GM10847 (cell line): ENCODE measurements around the gene TBC1D24.

Experiments
- POLR2A ChIP-seq: IDR thresholded peaks from 2 replicates; pipeline ENCODE4 v1.6.1; 2011; ENCODE audit not compliant: insufficient read length; ENCODE audit errors: extremely low read depth

TBC1D24 gene

GRCh38 chr16:2443555-2443954, 31.4 kb upstream of the TBC1D24 start:
- TF ChIP-seq POLR2A, result no peak

DNA sequence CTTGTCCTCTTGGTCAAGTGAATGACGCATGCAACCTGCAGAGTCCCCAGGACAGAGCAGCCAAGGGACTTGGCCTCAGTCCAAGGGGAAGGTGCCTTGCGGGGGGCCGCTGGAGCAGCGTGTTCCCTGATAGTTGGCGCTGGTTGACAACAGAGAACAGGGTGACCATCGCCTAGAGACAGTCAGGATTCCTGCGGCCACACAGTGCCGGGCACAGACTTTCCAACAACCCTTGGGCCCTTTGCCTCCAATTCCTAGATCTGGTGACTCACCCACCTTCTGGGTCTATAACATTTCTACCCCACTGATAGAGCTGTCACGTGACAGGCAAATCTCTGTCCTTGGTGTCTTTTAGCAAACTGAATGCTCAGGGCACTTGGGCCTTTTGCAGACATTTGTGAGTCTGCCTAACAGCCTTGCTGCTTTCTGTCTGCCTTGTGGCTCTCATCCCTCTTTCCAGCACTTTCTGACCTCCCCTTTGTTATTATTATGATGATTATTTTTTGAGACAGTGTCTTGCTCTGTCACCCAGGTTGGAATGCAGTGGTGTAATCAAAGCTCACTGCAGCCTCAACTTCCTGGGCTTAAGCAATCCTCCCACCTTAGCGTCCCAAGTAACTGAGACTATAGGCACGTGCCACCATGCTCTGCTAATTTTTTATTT, 26.9 kb upstream of the TBC1D24 start:
- no peak for TF ChIP-seq POLR2A

- TF ChIP-seq POLR2A, result no peak
These were observed 25.8 kb upstream of the TBC1D24 start for GRCh38 chr16:2449118-2449517.

DNA sequence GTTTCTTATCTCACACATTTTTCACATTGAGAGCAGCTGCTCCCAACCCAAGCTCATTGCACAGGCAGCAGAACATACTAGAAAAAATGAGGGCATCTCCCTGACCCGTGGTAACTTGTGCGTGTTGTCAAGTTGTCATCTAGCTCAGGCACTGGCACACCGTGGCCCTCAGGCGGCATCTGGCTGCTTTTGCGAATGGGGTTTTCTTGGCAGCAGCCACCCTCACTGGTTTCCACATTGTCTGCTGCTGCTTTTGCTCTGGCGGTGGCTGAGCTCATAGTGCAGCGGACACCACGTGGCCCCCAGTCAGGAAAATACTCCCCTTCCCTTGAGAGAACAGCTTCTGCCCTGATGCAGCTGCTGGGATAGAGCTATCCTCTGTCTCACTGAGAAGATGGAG, 24.4 kb upstream of the TBC1D24 start:
- TF ChIP-seq POLR2A, result no peak

DNA sequence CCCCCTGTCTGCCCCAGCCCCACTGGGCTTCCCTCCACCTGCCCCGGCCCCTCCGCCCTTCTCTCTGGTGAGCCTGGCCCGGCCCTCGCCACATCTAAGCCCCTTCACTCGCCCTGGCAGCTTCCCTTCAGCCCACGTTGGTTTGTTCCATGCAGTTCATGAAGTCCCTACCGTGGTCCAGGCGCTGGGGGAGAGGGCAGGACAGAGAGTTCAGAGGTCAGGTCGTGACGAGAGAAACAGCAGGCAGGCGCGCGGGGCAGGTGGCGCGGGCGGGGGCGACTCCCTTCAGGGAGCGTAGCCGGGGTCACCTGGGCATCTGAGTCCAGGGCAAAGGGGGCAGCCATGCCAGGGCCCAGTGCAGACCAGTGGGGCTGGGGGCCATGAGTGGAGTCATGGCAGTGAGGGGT, 23.9 kb upstream of the TBC1D24 start:
- TF ChIP-seq POLR2A, result no peak

DNA sequence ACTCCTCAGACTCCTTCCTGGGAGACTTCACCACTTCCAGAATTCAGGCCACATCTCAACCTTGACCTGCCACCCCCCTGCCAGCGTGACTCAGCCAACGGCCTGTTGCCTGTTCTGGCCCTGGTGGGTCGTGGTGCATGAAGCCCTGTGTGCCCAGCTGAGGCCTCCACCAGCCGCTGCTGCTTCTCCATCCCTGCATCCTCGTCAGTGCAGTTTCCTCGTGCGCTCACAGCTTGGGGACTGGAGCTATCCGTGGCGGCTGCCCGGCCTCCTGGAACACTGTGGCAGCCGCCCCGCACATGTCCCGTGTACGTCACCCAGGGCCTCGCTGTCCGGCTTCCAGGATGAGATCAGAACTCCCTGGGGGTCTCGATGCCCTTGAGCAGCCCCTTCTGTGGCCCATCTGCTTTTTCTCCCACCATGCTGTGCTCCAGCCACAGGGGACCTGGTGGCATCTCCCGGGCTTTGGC, 23.0 kb upstream of the TBC1D24 start:
- no peak for TF ChIP-seq POLR2A

- no peak for TF ChIP-seq POLR2A
These were observed 22.3 kb upstream of the TBC1D24 start for GRCh38 chr16:2452650-2453049.

DNA sequence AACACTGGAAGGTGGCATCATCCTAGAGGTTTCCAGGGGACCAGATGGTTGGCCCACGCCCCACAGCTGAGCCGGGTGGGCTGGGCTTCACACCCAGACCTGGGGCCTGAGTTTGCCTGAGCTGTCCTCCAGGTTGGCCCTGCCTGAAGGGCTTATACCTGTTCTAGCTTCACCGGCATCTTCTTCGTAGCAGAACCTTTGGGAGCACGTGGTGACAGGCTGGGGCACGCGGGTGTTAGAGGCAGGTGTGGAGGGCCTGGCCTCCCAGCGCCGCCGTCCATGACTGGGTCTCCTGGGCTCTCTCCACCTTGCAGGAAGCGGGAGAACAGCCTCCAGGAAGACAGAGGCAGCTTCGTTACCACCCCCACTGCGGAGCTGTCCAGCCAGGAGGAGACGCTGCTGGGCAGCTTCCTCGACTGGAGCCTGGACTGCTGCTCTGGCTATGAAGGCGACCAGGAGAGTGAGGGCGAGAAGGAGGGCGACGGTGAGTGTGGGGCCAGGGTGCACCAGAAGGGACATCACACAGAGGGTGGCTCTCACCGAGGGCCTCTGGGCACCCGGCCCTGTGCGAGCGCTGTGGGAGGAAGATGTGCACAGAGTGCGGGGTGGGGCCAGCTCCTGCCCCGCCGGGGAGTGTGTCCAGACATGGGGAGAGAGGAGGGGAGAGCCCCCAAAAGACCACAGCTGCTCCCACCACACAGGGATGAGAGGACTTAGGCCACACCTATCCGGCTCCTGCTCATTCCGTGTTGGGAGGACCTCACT, 19.7 kb upstream of the TBC1D24 start:
- TF ChIP-seq POLR2A, result no peak

DNA sequence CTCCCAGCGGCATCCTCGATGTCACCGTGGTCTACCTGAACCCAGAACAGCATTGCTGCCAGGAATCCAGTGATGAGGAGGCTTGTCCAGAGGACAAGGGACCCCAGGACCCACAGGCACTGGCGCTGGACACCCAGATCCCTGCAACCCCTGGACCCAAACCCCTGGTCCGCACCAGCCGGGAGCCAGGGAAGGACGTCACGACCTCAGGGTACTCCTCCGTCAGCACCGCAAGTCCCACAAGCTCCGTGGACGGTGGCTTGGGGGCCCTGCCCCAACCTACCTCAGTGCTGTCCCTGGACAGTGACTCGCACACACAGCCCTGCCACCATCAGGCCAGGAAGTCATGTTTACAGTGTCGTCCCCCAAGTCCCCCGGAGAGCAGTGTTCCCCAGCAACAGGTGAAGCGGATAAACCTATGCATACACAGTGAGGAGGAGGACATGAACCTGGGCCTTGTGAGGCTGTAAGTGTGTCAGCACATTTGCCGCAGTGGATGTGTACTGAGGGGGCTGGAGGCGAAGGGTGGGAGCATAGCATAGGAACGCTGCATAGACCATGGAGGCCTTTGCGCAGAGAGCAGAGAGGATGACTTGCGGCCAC, 18.3 kb upstream of the TBC1D24 start:
- no peak for TF ChIP-seq POLR2A

DNA sequence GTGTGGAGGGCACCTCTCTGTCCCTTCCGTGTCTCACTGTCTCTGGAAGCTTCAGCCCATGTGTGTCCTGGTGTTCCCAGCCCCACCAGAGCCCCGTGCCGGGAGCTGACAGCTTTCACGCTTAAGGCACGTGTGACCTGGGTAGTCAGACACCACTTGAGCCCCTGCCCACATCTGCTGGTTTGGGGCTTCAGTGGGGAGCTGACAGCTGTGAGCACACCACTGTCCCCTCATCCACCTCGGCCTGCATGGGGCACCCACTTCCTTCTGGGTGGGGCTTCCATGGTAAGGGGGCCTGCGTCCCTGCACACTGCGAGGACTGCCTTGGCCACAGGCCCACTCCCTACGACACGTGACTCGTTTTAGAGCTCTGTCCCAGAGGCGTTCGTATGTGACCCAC, 17.7 kb upstream of the TBC1D24 start:
- TF ChIP-seq POLR2A, result no peak

- no peak for TF ChIP-seq POLR2A
These were observed 17.0 kb upstream of the TBC1D24 start for GRCh38 chr16:2457946-2458345.

- no peak for TF ChIP-seq POLR2A
These were observed 15.9 kb upstream of the TBC1D24 start for GRCh38 chr16:2458887-2459646.

DNA sequence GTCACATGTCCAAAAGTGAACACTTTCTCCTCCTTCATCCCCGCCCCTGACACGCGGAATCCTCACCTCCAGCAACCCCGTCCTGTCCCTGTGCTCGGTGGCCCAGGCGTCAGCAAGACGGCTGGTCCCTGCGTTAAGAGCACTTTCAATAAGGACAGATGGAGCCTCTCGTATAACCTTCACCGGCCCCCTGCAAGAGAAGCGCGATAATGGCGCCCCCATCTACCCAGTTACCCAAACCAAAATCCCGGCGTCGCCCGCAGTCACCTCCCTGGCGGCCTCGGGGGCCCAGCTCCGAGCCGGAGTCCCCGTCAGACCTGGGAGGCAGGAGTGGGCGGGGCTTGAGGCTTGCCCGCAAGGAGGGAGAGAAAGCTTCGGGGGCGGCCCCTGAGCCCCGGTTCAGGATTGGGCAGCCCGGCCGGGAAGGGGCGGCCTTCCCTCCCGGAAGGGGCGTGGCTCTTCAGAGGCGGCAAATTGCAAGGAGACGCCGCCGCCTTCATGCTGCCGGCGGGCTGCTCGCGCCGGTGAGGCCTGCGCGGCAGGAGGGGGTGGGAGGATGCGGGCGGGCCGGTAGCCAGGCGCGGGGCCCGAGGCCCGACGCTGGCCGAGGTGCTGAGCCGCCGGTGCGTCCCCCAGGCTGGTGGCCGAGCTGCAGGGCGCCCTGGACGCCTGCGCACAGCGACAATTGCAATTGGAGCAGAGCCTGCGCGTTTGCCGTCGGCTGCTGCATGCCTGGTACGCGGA, 15.1 kb upstream of the TBC1D24 start, which contains the start of gene TEDC2:
Gene TEDC2 (plus strand): TSS at position 463 of the 744 bp plus-strand sequence. CDS start 36 bp downstream, at position 499.
- peak; percentile 53 for TF ChIP-seq POLR2A

- TF ChIP-seq POLR2A, result no peak
These were observed 14.6 kb upstream of the TBC1D24 start for GRCh38 chr16:2460391-2460713.

GRCh38 chr16:2460916-2461315, 14.0 kb upstream of the TBC1D24 start:
- no peak for TF ChIP-seq POLR2A
